T-helper 1 cell (primary cell): ENCODE results near the gene KLHL22.
A peak's percentile ranks its signal among the peaks of the same experiment; 100 is the strongest.
"Not testable (repeated sequence)": the region's sequence is repeated elsewhere in the genome, so short reads cannot be mapped to it uniquely, and the experiment has no call there.

Experiments
- DNase-seq, 5 donors: peaks; one replicate each; pipeline ENCODE4 v3.0.0-alpha.2; 2012 to 2020

KLHL22 gene

DNA sequence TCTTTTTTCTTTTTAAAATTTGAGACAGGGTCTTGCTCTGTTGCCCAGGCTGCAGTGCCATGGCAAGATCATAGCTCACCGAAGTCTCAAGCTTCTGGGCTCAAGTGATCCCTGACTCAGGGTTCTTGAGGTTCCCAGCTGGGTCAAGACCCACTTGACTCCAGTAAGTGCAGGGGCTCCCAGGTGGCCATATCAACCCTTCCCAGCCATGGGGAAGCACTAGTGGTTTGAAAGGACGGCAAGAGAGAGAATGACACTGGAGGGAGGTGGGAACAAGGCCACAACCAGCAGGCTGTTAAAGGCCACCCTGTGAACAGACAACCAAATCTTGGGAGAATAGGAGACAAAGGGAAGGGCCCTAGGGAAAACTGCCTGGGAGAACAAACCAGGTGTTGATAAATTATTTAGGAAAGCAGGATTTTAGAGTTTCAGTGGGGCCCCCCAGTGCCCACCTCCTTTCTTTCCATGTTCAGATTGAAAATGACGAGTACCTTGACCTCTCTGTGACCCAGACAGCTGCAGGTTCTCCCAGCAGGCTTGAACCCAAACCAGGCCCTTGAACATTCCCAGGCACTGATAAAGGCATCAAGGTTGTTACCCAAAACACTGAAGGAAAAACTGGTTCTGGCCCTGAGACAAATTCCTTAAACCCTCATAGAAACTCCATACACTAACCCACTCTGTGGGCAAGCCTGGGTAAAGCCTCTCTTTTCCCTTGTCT lies 28.8 kb downstream of the KLHL22 start:
- no peak for DNase-seq

DNA sequence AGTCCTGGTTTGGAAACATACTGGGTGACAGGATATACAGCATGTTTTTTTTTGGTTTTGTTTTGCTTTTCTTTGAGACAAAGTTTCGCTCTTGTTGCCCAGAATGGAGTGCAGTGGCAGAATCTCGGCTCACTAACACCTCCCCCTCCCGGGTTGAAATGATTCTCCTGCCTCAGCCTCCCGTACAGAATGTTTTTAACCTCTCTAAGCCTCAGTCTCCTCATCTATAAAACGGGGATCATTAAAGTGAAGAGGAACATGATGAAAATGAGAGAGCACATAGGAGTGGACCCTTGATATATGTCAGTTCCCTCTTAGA lies 29.9 kb downstream of the KLHL22 start:
- DNase-seq = peak in 1 of 5 donors; percentile 15

GRCh38 chr22:20464912-20465758 lies 30.5 kb downstream of the KLHL22 start:
- DNase-seq = no peak

- DNase-seq = peak; percentile 26 to 90 (median 46)
Observed at GRCh38 chr22:20464096-20464614, 31.4 kb downstream of the KLHL22 start.

- peak in 3 of 5 donors; percentile 11 to 76 (median 12) for DNase-seq
Observed at GRCh38 chr22:20463324-20464095, 32.1 kb downstream of the KLHL22 start.

DNA sequence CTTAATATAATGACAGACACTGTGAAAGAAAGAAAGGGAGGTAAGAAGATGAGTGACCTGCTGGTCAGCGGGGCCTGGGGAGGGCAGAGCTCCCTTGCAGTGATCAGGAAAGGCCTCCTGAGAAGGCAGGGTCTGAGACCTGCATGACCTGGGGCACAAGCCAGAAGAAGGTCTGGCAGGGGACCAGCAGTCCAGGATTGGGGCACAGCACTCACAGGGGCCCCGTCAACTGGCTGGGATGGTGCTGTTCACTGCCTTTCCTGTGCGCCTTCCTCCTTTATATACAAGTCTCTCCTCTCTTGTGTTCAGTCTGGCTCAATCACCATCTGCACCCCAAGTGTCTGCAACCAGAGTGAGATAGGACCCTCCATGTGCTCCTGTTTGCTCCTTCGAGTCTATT lies 35.7 kb downstream of the KLHL22 start:
- no peak for DNase-seq

DNA sequence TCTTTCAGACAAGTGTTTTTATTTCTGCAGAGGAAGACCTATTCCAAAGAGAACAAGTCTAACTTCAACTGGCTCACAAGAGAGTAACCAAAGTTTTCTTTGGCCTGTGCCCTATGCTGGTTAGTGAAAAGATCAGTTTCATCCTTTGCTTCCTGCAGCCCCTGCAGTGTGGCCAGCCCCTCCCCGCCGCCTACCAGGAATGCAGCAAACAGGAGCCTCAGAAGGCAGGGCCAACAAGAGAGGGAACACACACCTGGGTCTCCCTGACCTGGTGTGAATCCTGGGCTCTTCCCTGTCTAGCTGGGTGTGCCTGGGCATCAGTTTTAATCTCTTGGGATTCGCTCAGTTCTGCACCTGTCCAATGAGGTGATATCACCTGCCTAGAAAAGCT lies 36.4 kb downstream of the KLHL22 start:
- DNase-seq = no peak

DNA sequence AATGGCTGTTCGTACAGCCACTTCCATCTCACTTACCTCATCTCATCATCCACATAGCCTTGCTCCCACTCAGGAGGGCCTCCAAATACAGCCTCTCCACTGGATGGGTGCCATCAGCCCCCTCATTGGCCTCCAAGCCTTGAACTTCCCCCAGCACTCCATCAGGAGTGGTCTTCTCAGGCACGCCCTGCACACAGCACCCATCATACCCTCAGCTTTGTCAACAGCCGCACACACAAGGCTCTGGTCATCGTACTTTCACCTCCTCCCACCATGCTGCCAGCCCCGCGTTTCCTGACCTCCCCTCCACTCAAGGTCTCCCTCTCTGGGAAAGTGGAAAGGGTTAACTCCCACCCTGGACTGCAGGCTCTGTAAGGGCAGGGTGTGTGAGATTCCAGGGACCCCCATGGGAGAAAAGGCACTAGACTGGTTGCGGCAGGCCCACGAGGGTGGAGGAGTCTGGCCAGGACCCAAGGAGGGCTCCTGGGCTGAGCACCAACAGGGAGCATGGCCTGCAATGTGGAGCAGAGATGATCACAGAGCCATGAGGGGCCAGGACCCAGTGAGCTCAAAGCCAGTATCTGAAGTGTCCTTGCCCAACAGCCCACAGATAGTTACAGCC lies 37.0 kb downstream of the KLHL22 start:
- DNase-seq = no peak

DNA sequence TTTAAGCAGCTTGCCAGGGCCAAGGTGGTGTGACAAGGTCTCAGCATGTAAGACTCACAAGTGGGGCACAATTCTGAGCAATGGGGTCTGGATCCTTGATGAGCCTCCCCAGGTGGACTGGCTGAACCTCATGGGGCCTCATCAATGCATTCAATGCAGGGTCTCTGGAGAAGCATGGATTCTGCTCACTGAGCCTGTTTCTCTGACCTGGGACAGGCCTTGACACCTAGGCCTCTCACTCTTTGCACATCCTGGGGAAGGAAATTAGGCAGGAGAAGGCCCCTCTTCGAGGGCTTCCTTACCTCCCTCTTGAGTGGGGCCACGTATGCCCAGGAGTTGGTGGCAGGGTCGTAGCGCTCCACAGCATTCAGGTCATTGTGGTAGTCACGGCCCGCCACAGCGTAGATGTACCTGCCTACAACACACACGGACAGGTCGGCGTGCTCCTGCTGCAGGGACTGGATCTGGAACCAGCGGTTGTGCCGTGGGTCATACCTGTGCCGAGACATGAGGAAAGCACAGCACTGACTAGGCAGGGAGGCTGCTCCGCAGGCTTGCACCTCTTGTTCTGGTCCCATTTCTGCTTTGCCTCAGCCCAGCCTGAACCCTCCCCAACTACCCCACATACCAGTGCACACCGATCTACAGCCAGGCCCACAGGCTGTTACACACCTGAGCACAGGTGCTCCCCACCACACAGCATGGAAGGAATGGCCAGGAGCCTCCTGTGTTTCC lies 37.9 kb downstream of the KLHL22 start:
- no peak for DNase-seq

GRCh38 chr22:20456722-20457076 lies 38.9 kb downstream of the KLHL22 start:
- no peak for DNase-seq

GRCh38 chr22:20456064-20456721 lies 39.4 kb downstream of the KLHL22 start:
- DNase-seq = peak; percentile 37 to 71 (median 63)

- no peak for DNase-seq
Observed at GRCh38 chr22:20455709-20456063, 39.9 kb downstream of the KLHL22 start.

- DNase-seq = no peak
Observed at GRCh38 chr22:20453222-20453621, 42.4 kb downstream of the KLHL22 start.

GRCh38 chr22:20451920-20452319 lies 43.7 kb downstream of the KLHL22 start:
- DNase-seq = no peak

GRCh38 chr22:20451129-20451778 lies 44.3 kb downstream of the KLHL22 start:
- DNase-seq = not testable (repeated sequence)

GRCh38 chr22:20450551-20450906 lies 45.1 kb downstream of the KLHL22 start:
- DNase-seq = no peak

GRCh38 chr22:20449819-20450550 lies 45.6 kb downstream of the KLHL22 start:
- DNase-seq = no peak

DNA sequence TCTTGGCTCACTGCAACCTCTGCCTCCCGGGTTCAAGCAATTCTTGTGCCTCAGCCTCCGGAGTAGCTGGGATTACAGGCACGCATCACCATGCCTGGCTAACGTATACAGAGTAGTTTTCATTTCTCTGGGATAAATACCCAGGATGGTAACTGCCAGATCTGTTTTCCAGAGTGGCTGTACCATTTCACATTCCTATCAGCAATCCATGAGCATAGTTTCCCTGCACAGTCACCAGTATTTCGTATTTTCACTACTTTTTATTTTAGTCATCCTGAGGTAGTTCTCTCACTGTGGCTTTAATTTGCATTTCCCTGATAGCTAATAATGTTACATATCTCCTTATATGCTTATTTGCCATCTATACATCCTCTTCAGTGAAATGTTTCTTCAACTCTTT lies 47.0 kb downstream of the KLHL22 start:
- DNase-seq = no peak

GRCh38 chr22:20446383-20446970 lies 49.1 kb downstream of the KLHL22 start:
- DNase-seq = no peak

DNA sequence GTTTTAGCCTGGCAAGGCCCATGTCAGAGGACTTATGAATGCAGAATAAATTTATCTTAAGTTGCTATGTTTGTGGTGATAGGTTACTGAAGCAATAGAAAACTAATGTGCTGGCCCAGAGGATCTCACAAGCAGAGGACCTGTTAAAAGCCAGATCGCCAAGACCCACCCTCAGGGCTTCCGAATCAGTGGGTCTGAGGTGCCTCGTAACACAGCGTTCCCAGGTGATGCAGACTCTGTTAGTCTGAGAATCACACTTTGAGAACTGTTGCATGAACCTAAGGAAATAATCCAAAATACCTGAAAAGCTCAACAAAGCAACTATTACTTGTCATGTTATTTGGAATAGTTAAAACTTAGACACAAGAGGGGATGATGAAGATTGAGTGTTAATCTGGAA lies 51.3 kb downstream of the KLHL22 start:
- DNase-seq = no peak
